Gastroesophageal sphincter (tissue), 3 donors: ENCODE data around the gene C15orf61.

Source experiments
- POLR2A ChIP-seq, 2 donors: fragments of 450-650 bp; IDR thresholded peaks; one replicate each; pipeline ENCODE4 v1.6.1; 2017; ENCODE audit warnings: antibody characterized with exemption in 2 of 2, mild to moderate bottlenecking in 2 of 2, moderate library complexity in 1 of 2
- TF ChIP-seq, protein P1 (sequence below), 4 experiments: fragments of 200-600 bp in 2 of 4; fragments of 450-650 bp in 2 of 4; sonication (generic) in 1 of 4; IDR thresholded peaks; one replicate each; pipeline ENCODE4 v1.5.1; 2017 to 2019; ENCODE audit warnings: antibody characterized with exemption in 4 of 4, mild to moderate bottlenecking in 2 of 4, moderate library complexity in 2 of 4

GRCh38 chr15:67547836-67548235 is 26.9 kb downstream of the C15orf61 start:
- TF ChIP-seq, protein P1, sequence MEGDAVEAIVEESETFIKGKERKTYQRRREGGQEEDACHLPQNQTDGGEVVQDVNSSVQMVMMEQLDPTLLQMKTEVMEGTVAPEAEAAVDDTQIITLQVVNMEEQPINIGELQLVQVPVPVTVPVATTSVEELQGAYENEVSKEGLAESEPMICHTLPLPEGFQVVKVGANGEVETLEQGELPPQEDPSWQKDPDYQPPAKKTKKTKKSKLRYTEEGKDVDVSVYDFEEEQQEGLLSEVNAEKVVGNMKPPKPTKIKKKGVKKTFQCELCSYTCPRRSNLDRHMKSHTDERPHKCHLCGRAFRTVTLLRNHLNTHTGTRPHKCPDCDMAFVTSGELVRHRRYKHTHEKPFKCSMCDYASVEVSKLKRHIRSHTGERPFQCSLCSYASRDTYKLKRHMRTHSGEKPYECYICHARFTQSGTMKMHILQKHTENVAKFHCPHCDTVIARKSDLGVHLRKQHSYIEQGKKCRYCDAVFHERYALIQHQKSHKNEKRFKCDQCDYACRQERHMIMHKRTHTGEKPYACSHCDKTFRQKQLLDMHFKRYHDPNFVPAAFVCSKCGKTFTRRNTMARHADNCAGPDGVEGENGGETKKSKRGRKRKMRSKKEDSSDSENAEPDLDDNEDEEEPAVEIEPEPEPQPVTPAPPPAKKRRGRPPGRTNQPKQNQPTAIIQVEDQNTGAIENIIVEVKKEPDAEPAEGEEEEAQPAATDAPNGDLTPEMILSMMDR (IDR thresholded peaks at IDR 0.05), result no peak
- no peak for TF ChIP-seq POLR2A (IDR thresholded peaks at IDR 0.05)
